H1 (cell line): ENCODE data around the gene PIGA. TPM values are rescaled to one million over a fixed set of nuclear protein-coding genes. Genes with fewer than 3 reads are reported as not detected.

Source experiments
- CTCF ChIA-PET: fragments of 300-600 bp; sonication (Branson Sonifier 250); formaldehyde crosslinking; loops from one replicate; lab custom pipeline; 2021; ENCODE audit not compliant: partially characterized antibody; lab: Charles Lee
- POLR2A ChIA-PET: fragments of 300-600 bp; sonication (Branson Sonifier 250); formaldehyde crosslinking; loops from one replicate; lab custom pipeline; 2021; ENCODE audit warnings: inconsistent platforms; ENCODE audit not compliant: partially characterized antibody; lab: Charles Lee
- DNase-seq, 2 experiments: peaks; one replicate each; pipeline versions ENCODE4 v3.0.0 to v3.0.0-alpha.2; 2010 to 2022; ENCODE audit warnings: low spot score in 2 of 2, low read depth in 1 of 2, mixed read lengths in 1 of 2
- FAIRE-seq: peaks from 2 replicates; lab custom pipeline; 2011; peaks lifted over from hg19 to GRCh38; lab: Jason Lieb, UNC
- H2AFZ ChIP-seq: 2 replicates; pipeline ENCODE4 v1.8.1; 2012; ENCODE audit warnings: low read length, inconsistent platforms
- H2AK5ac ChIP-seq: 2 replicates; pipeline ENCODE4 v1.6.1; 2013; ENCODE audit warnings: low read depth, low read length
- H2BK120ac ChIP-seq: replicated peaks from 2 replicates; pipeline ENCODE3; 2013; ENCODE audit warnings: low read depth, low read length, inconsistent platforms
- H2BK12ac ChIP-seq: 2 replicates; pipeline ENCODE4 v1.6.1; 2013; ENCODE audit warnings: low read depth, low read length
- H2BK15ac ChIP-seq: 2 replicates; pipeline ENCODE4 v1.6.1; 2013; ENCODE audit warnings: low read length
- H2BK20ac ChIP-seq: 2 replicates; pipeline ENCODE4 v1.6.1; 2013; ENCODE audit warnings: low read length
- H2BK5ac ChIP-seq: 2 replicates; pipeline ENCODE4 v1.6.1; 2013; ENCODE audit warnings: low read depth, low read length
- H3K14ac ChIP-seq: 2 replicates; pipeline ENCODE4 v1.6.1; 2013; ENCODE audit warnings: inconsistent platforms; ENCODE audit not compliant: insufficient read length
- H3K18ac ChIP-seq: 2 replicates; pipeline ENCODE4 v1.6.1; 2013; ENCODE audit warnings: low read length; ENCODE audit errors: extremely low read depth
- H3K23ac ChIP-seq: 2 replicates; pipeline ENCODE4 v1.6.1; 2013; ENCODE audit warnings: inconsistent platforms; ENCODE audit not compliant: insufficient read length
- H3K23me2 ChIP-seq: 2 replicates; pipeline ENCODE4 v1.6.1; 2013; ENCODE audit warnings: low read depth, low read length
- H3K27ac ChIP-seq: 2 replicates; pipeline ENCODE4 v1.6.1; 2011; ENCODE audit warnings: low read depth, low read length, inconsistent platforms
- H3K27me3 ChIP-seq, 4 experiments: replicated peaks in 1 of 4; 1 replicate in 1 of 4; 2 replicates in 3 of 4; pipeline versions ENCODE4 v1.6.1 to v1.8.1; 2011 to 2013; ENCODE audit warnings: low read length in 3 of 4, mild to moderate bottlenecking in 3 of 4, inconsistent platforms in 2 of 4, mixed read lengths in 2 of 4, moderate library complexity in 1 of 4; ENCODE audit not compliant: control insufficient read depth in 3 of 4, insufficient read depth in 3 of 4; ENCODE audit errors: extremely low read depth in 1 of 4
- H3K36me3 ChIP-seq, 4 experiments: 2 replicates each; pipeline versions ENCODE4 v1.6.1 to v1.8.1; 2011 to 2013; ENCODE audit warnings: mild to moderate bottlenecking in 4 of 4, low read length in 3 of 4, moderate library complexity in 2 of 4, control low read depth in 1 of 4, inconsistent platforms in 1 of 4; ENCODE audit not compliant: insufficient read depth in 4 of 4, control insufficient read depth in 2 of 4
- H3K4ac ChIP-seq: replicated peaks from 2 replicates; pipeline ENCODE3; 2013; ENCODE audit warnings: low read length, low read depth, mixed read lengths, inconsistent platforms; ENCODE audit not compliant: insufficient read length
- H3K4me1 ChIP-seq, 4 experiments: replicated peaks in 1 of 4; 1 replicate in 1 of 4; 2 replicates in 3 of 4; pipeline versions ENCODE4 v1.6.1 to v1.8.1; 2011 to 2013; ENCODE audit warnings: low read length in 3 of 4, inconsistent platforms in 2 of 4, mixed read lengths in 1 of 4; ENCODE audit not compliant: insufficient read depth in 4 of 4, control insufficient read depth in 3 of 4
- H3K4me2 ChIP-seq, 2 experiments: 2 replicates each; pipeline versions ENCODE4 v1.6.1 to v1.8.1; 2011 to 2013; ENCODE audit warnings: low read depth in 2 of 2, low read length in 2 of 2, control low read depth in 1 of 2, inconsistent platforms in 1 of 2, mild to moderate bottlenecking in 1 of 2; ENCODE audit not compliant: insufficient read depth in 1 of 2
- H3K4me3 ChIP-seq, 4 experiments: fragments of 200-600, 300-600 bp in 1 of 4; sonication (generic), shearing (Covaris generic), sonication (Bioruptor Twin) in 1 of 4; 2 replicates each; pipeline versions ENCODE4 v1.5.1 to v1.8.1; 2011 to 2016; ENCODE audit warnings: low read length in 4 of 4, low read depth in 3 of 4, control low read depth in 2 of 4, inconsistent platforms in 2 of 4, mild to moderate bottlenecking in 2 of 4, mixed read lengths in 1 of 4, moderate library complexity in 1 of 4; ENCODE audit not compliant: insufficient read depth in 2 of 4; ENCODE audit errors: extremely low read depth in 1 of 4
- H3K56ac ChIP-seq: replicated peaks from 2 replicates; pipeline ENCODE3; 2013; ENCODE audit warnings: low read depth, mild to moderate bottlenecking, mixed read lengths, low read length, inconsistent platforms; ENCODE audit not compliant: insufficient read length
- H3K79me1 ChIP-seq: 2 replicates; pipeline ENCODE4 v1.6.1; 2013; ENCODE audit warnings: low read depth, low read length, control low read depth
- H3K79me2 ChIP-seq, 2 experiments: 2 replicates each; pipeline versions ENCODE4 v1.6.1 to v1.8.1; 2012 to 2013; ENCODE audit warnings: low read length in 2 of 2, mild to moderate bottlenecking in 2 of 2, inconsistent platforms in 1 of 2; ENCODE audit not compliant: insufficient read depth in 2 of 2, control insufficient read depth in 1 of 2
- H3K9ac ChIP-seq, 4 experiments: replicated peaks in 1 of 4; 1 replicate in 1 of 4; 2 replicates in 3 of 4; pipeline versions ENCODE4 v1.6.1 to v1.8.1; 2011 to 2013; ENCODE audit warnings: low read depth in 3 of 4, low read length in 3 of 4, control low read depth in 2 of 4, mild to moderate bottlenecking in 2 of 4, moderate library complexity in 2 of 4, inconsistent platforms in 1 of 4; ENCODE audit errors: extremely low read depth in 1 of 4
- H3K9me3 ChIP-seq, 2 experiments: 2 replicates each; pipeline versions ENCODE4 v1.6.1 to v1.8.1; 2012 to 2013; ENCODE audit warnings: mild to moderate bottlenecking in 2 of 2, moderate library complexity in 2 of 2, control low read depth in 1 of 2, inconsistent platforms in 1 of 2, low read depth in 1 of 2, low read length in 1 of 2, mixed read lengths in 1 of 2; ENCODE audit not compliant: insufficient read depth in 2 of 2
- H4K20me1 ChIP-seq, 2 experiments: replicated peaks in 1 of 2; 2 replicates each; pipeline versions ENCODE3 to v1.8.1; 2011 to 2013; ENCODE audit warnings: inconsistent platforms in 2 of 2, low read length in 2 of 2, mild to moderate bottlenecking in 1 of 2; ENCODE audit not compliant: insufficient read depth in 2 of 2, control insufficient read depth in 1 of 2
- H4K5ac ChIP-seq: 2 replicates; pipeline ENCODE4 v1.6.1; 2013; ENCODE audit warnings: low read length, low read depth, mixed read lengths, inconsistent platforms; ENCODE audit not compliant: insufficient read length
- H4K8ac ChIP-seq: 2 replicates; pipeline ENCODE4 v1.8.0; 2013; ENCODE audit warnings: mild to moderate bottlenecking, moderate library complexity, low read length, inconsistent platforms; ENCODE audit not compliant: insufficient read depth; ENCODE audit errors: extremely low read depth
- H4K91ac ChIP-seq: replicated peaks from 2 replicates; pipeline ENCODE3; 2013; ENCODE audit warnings: low read length, mixed read lengths, inconsistent platforms; ENCODE audit not compliant: insufficient read length
- CBX5 ChIP-seq: fragments of 300-800, 300-1000 bp; sonication (generic); IDR thresholded peaks from 2 replicates; pipeline ENCODE4 v1.7.1; 2016; ENCODE audit warnings: antibody characterized with exemption, low read length, low read depth
- CEBPB ChIP-seq: IDR thresholded peaks from 2 replicates; pipeline ENCODE4 v1.6.1; 2012; ENCODE audit warnings: low read depth, low read length
- JUND ChIP-seq: IDR thresholded peaks from 2 replicates; pipeline ENCODE4 v1.6.1; 2011; ENCODE audit warnings: mild to moderate bottlenecking, improper control_type of control experiment, low read length
- KDM1A ChIP-seq: fragments of 200-600, 300-600 bp; sonication (generic); IDR thresholded peaks from 2 replicates; pipeline ENCODE4 v1.7.1; 2016; ENCODE audit warnings: mild to moderate bottlenecking, low read length, borderline replicate concordance
- PHF8 ChIP-seq: fragments of 200-600 bp; sonication (generic); conservative IDR thresholded peaks from 2 replicates; pipeline ENCODE4 v1.7.1; 2012; ENCODE audit warnings: low read depth, mild to moderate bottlenecking, inconsistent platforms, low read length, moderate library complexity
- POU5F1 ChIP-seq: IDR thresholded peaks from 2 replicates; pipeline ENCODE4 v1.6.1; 2011; ENCODE audit warnings: low read depth, mild to moderate bottlenecking, low read length, moderate library complexity
- SIRT6 ChIP-seq: IDR thresholded peaks from one replicate; pipeline ENCODE4 v1.7.1; 2012; ENCODE audit warnings: low read length, inconsistent platforms
- SUZ12 ChIP-seq: fragments of 200-600 bp; sonication (generic); IDR thresholded peaks from 2 replicates; pipeline ENCODE4 v1.6.1; 2012; ENCODE audit warnings: mild to moderate bottlenecking, inconsistent platforms, low read length, moderate library complexity, mixed read lengths
- USF2 ChIP-seq: IDR thresholded peaks from 2 replicates; pipeline ENCODE4 v1.6.1; 2011; ENCODE audit warnings: low read length, improper control_type of control experiment
- YY1 ChIP-seq: IDR thresholded peaks from 2 replicates; pipeline ENCODE4 v1.6.1; 2011; ENCODE audit warnings: low read depth, mild to moderate bottlenecking, low read length
- WGBS, 2 experiments: shearing (Covaris generic) in 1 of 2; methylation state at CpG; one replicate each; pipeline versions ENCODE4 v1.1.6 to v1.1.7; 2013 to 2015; ENCODE audit warnings: low lambda C conversion rate in 2 of 2, mixed read lengths in 2 of 2, inconsistent platforms in 1 of 2, low coverage in 1 of 2, missing lambda C conversion rate in 1 of 2; ENCODE audit not compliant: insufficient replicate concordance in 2 of 2, insufficient coverage in 1 of 2, insufficient read length in 1 of 2; ENCODE audit errors: extremely low coverage in 1 of 2, missing lambda C conversion rate in 1 of 2; 5-methylcytosine and 5-hydroxymethylcytosine counted together
- polyA plus RNA-seq, 7 experiments: library from polyadenylated mRNA; depleted of rRNA in 3 of 7; stranded (reverse) in 5 of 7; unstranded in 2 of 7; fragments of >200 nt in 5 of 7; fragments of 200-250 nt in 2 of 7; gene quantifications; 1 replicate in 5 of 7; 2 replicates in 1 of 7; 4 replicates in 1 of 7; pipeline versions ENCODE4 v1.2.1 to v1.2.3, GENCODE V29; 2011 to 2013; ENCODE audit warnings: missing spikeins in 2 of 7, mixed read lengths in 2 of 7
- total RNA-seq: library from RNA; stranded (reverse); fragmentation: NEBNext Ultra II Directional; extraction: Animal tissue kit (Norgen Biotek cat#: 25700); gene quantifications from 2 replicates; pipeline ENCODE4 v1.2.1, GENCODE V29; 2021

PIGA gene
- total and polyA plus RNA-seq, 2 of the 8 experiments (the other 6 are each of a cell fraction or from before 2014, with no cell fraction given) = 5.0 to 13.4 TPM

GRCh38 chrX:15373976-15374375, 38.7 kb upstream of the PIGA start:
- WGBS, 2 experiments = 76% methylated on average over 3 of the region's 3 CpGs; no CpG with 5 or more reads in 1 of the 2 experiments
- Histone ChIP-seq H2BK15ac (no peak overlapping the region), H3K14ac (no peak overlapping the region), H4K91ac (no peak overlapping the region), H3K4me3 (no peak overlapping the region), H2BK20ac (no peak overlapping the region), H3K4ac (no peak overlapping the region), H4K20me1 (no peaks in the 10 kb centered on the region), H3K23ac (no peak overlapping the region), H3K18ac (no peak overlapping the region), H3K36me3 (no peaks in the 10 kb centered on the region), H3K79me1 (no peaks in the 10 kb centered on the region), H3K27me3 (no peaks in the 10 kb centered on the region), H3K4me2 (no peak overlapping the region), H2AK5ac (no peak overlapping the region), H3K9me3 (no peaks in the 10 kb centered on the region), H4K5ac (no peak overlapping the region), H3K27ac (no peak overlapping the region; the same call in 1 of the 2 replicates), H3K4me1 (no peaks in the 10 kb centered on the region), H3K79me2 (no peaks in the 10 kb centered on the region), H3K9ac (no peak overlapping the region), H2BK120ac (no peak overlapping the region), H2BK5ac (no peak overlapping the region), H3K56ac (no peak overlapping the region), H2BK12ac (no peak overlapping the region), H4K8ac (no peak overlapping the region), H3K23me2 (no peaks in the 10 kb centered on the region), H2AFZ (no peak overlapping the region)
- no peak for TF ChIP-seq KDM1A
- no peak for TF ChIP-seq SUZ12
- TF ChIP-seq POU5F1 = no peak
- no peak for TF ChIP-seq USF2
- no peak for TF ChIP-seq YY1
- TF ChIP-seq SIRT6 = no peak
- no peak for TF ChIP-seq PHF8
- no peak for TF ChIP-seq CEBPB
- no peak for TF ChIP-seq JUND
- no peak for TF ChIP-seq CBX5
- CTCF ChIA-PET = interaction anchor here (1.4 to 2.2 kb wide), 4 partner anchors 8 to 92 kb away, joined by 5 to 10 read pairs (median 6); no protein-coding TSS in a partner anchor
- DNase-seq = no peak
- POLR2A ChIA-PET = no interaction called here
- FAIRE-seq = no peak
